Measurements from ENCODE around the gene FOXF1.

The FOXF1 gene

DNA sequence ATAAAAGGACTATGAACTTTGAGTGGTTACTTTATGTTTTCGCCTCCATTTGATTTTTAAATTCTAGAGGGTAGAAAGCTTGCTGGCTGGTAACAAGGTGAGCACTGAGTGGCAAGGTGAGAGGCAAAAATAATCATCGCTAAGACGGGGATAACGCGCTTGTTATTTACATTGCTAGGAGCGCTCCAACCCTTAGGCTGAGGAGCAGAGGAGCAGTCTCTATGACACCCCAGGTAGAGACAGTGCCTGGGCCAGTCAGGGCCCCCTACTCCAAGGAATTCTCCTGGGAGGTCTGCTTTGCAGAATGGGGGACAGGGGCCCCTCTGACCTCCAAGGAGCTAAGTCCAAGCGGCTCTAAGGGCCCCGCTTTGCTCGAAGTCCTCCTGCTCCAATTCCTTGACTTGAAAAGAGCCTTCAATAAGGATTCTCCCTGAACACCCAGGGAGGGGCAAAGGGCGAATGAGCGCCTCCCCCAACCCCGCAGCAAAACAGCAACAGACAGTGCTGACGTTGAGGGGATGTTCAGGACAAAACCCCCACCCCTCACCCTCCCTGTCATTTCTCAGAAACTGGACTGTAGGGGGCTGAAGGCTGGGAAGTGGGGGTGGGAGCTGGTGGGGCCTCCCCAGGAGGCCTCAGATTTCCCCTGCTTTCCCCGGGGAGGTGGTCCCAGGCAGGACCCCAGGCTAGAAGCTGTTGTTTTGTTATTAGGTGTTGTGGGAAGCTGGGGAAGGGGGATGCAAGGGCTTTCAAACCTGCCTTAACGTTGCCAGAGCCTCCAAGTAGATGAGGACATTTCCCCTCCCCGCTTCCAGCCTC, 10.2 kb upstream of the FOXF1 start:
- DNase-seq: no peak

GRCh38 chr16:86500708-86501510, 9.4 kb upstream of the FOXF1 start:
- Histone ChIP-seq H3K79me2 (ENCODE audit: control insufficient read depth, insufficient read depth, low read length) (no peaks in the 10 kb centered on the region), H3K4me3 (ENCODE audit: low read length) (no peak overlapping the region), H3K79me1 (ENCODE audit: low read length) (no peaks in the 10 kb centered on the region), H2BK120ac (ENCODE audit: low read depth, low read length) (no peak overlapping the region), H3K9ac (ENCODE audit: low read length) (no peak overlapping the region), H3K4me2 (ENCODE audit: low read length) (no peak overlapping the region), H3K36me3 (ENCODE audit: control insufficient read depth, insufficient read depth, low read length) (no peaks in the 10 kb centered on the region), H3K27me3 (ENCODE audit: insufficient read depth, low read length, poor library complexity) (peaks cover 88% of the 10 kb centered on the region), H3K4me1 (ENCODE audit: control insufficient read depth, low read depth, low read length) (peaks cover 6% of the 10 kb centered on the region), H4K8ac (ENCODE audit: low read depth, low read length) (no peak overlapping the region), H2AK5ac (ENCODE audit: low read length) (no peak overlapping the region), H2BK5ac (ENCODE audit: low read length) (no peak overlapping the region), H3K4ac (ENCODE audit: low read depth, low read length) (no peak overlapping the region), H3K18ac (ENCODE audit: low read length) (no peak overlapping the region), H3K23ac (ENCODE audit: low read length) (no peak overlapping the region), H3K56ac (ENCODE audit: low read length) (no peak overlapping the region), H4K5ac (ENCODE audit: low read length) (no peak overlapping the region), H2BK15ac (replicated peaks; ENCODE audit: low read depth) (no peak overlapping the region), H3K27ac (ENCODE audit: low read depth, low read length) (no peak overlapping the region)
- WGBS (ENCODE audit: extremely low coverage, insufficient coverage, low lambda C conversion rate): no CpG with 5 or more reads among the region's 13 CpGs
- DNase-seq: no peak

More for the DNA sequence above, 10.2 kb upstream of the FOXF1 start:
- Histone ChIP-seq H3K4me2 (ENCODE audit: low read length) (no peak overlapping the region), H3K27ac (ENCODE audit: low read depth, low read length) (no peak overlapping the region), H3K23ac (ENCODE audit: low read length) (no peak overlapping the region), H4K5ac (ENCODE audit: low read length) (no peak overlapping the region), H3K18ac (ENCODE audit: low read length) (no peak overlapping the region), H2AK5ac (ENCODE audit: low read length) (no peak overlapping the region), H3K4ac (ENCODE audit: low read depth, low read length) (no peak overlapping the region), H3K27me3 (ENCODE audit: insufficient read depth, low read length, poor library complexity) (peaks cover 88% of the 10 kb centered on the region), H3K79me2 (ENCODE audit: control insufficient read depth, insufficient read depth, low read length) (no peaks in the 10 kb centered on the region), H3K4me3 (ENCODE audit: low read length) (no peak overlapping the region), H3K36me3 (ENCODE audit: control insufficient read depth, insufficient read depth, low read length) (no peaks in the 10 kb centered on the region), H4K8ac (ENCODE audit: low read depth, low read length) (no peak overlapping the region), H3K79me1 (ENCODE audit: low read length) (no peaks in the 10 kb centered on the region), H3K9ac (ENCODE audit: low read length) (no peak overlapping the region), H2BK5ac (ENCODE audit: low read length) (no peak overlapping the region), H3K4me1 (ENCODE audit: control insufficient read depth, low read depth, low read length) (peaks cover 11% of the 10 kb centered on the region), H2BK15ac (replicated peaks; ENCODE audit: low read depth) (no peak overlapping the region), H3K56ac (ENCODE audit: low read length) (no peak overlapping the region), H2BK120ac (ENCODE audit: low read depth, low read length) (no peak overlapping the region)
- WGBS (ENCODE audit: extremely low coverage, insufficient coverage, low lambda C conversion rate): no CpG with 5 or more reads among the region's 16 CpGs

DNA sequence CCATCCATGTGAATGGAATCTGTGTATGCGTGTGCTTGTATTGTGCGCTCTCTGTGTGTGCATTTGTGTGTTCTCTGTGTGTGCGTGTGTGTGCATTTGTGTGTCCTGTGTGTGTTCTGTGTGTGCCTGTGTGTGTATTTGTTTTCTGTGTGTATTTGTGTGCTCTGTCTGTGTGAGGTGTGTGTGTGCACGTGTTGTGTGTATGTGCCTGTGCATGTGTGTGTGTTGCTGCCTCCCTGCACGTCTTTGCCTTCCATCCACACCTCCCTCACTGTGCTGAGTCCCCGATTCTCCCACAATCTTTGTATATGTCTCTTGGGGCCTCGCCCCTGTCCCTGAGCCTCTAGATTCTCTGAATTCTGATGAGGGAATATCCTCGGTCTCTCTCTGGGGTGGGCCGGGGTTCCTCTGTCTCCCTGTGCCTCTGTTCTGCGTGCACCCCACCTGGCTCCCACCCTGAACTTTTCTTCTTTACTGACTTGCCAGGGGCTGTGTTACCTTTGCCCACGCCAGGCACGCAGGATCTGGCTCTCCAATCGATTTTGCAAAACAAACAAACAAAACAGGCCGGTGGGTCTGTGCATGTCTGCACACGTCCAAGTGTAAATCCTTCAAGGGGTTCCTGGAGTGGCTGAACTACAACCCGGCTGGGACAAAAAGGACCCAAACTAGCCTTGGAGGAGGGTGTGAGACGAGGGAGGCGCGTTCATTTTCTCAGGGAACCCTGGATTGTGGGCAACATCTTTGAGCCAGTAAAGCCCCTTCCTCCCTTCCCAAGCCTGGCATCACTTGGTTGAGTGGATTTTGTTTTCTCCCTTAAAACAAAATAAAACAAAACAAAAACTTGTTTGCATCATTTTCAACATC, 8.1 kb upstream of the FOXF1 start:
- H3K79me2 ChIP-seq (ENCODE audit: control insufficient read depth, insufficient read depth, low read length): no peaks in the 10 kb centered on the region
- no peak overlapping the region for H4K8ac ChIP-seq (ENCODE audit: low read depth, low read length)
- H3K79me1 ChIP-seq (ENCODE audit: low read length): no peaks in the 10 kb centered on the region
- DNase-seq: no peak
- H3K36me3 ChIP-seq (ENCODE audit: control insufficient read depth, insufficient read depth, low read length): no peaks in the 10 kb centered on the region
- no peak overlapping the region for H2BK15ac ChIP-seq (replicated peaks; ENCODE audit: low read depth)
- peak overlapping the region; percentile 80 for H3K23ac ChIP-seq (ENCODE audit: low read length)
- H3K4ac ChIP-seq (ENCODE audit: low read depth, low read length): no peak overlapping the region
- H4K5ac ChIP-seq (ENCODE audit: low read length): no peak overlapping the region
- no CpG with 5 or more reads among the region's 19 CpGs for WGBS (ENCODE audit: extremely low coverage, insufficient coverage, low lambda C conversion rate)
- H3K27ac ChIP-seq (ENCODE audit: low read depth, low read length): no peak overlapping the region
- peaks cover 92% of the 10 kb centered on the region for H3K27me3 ChIP-seq (ENCODE audit: insufficient read depth, low read length, poor library complexity)
- H3K4me3 ChIP-seq (ENCODE audit: low read length): no peak overlapping the region
- H2BK120ac ChIP-seq (ENCODE audit: low read depth, low read length): no peak overlapping the region
- H3K9ac ChIP-seq (ENCODE audit: low read length): no peak overlapping the region
- H3K18ac ChIP-seq (ENCODE audit: low read length): no peak overlapping the region
- peaks cover 2% of the 10 kb centered on the region for H3K4me1 ChIP-seq (ENCODE audit: control insufficient read depth, low read depth, low read length)
- H3K4me2 ChIP-seq (ENCODE audit: low read length): no peak overlapping the region
- H2AK5ac ChIP-seq (ENCODE audit: low read length): peak overlapping the region; percentile 78
- H3K56ac ChIP-seq (ENCODE audit: low read length): no peak overlapping the region
- no peak overlapping the region for H2BK5ac ChIP-seq (ENCODE audit: low read length)

DNA sequence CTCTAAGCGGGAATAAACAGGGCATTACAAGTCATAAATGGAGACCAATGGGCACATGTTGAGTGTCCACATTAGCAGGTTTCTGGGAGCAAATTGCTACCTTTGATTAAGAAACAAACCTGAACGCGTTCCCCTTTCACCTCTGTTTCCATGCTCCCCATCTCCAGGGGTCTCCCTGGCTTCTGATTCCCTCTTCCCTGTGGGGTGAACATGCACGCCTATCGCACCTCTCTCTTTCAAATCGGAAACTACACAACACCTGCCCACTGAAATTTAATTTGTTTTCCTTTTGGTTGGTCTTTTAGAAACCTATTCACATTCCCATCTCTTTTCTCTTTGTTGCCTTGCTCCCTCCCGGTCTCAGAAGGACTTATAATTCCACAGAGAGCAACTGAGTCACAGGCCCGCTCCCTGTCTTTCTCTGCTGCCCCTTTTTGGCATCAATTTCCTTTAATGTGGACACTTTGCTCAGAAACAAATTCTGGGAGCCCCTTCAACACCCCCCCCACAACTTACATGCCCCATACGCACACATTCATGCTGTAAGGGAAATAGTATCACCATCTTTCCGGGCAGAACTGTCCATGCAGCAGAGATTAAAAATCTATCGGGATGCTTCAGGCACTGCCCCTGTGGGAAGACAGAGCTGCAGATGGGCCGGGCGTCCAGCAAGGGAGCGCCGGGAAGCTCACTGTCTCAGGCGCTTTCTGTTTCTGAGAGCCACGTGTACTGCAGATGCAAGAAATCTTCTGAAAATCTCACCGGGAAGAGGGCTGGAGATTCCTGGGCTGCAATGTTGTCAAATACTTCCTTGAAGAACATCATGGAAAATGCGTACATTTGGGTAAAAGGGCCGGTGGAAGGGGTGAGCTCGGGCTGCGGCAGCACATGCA, 7.2 kb upstream of the FOXF1 start:
- H2AK5ac ChIP-seq (ENCODE audit: low read length): no peak overlapping the region
- no peak overlapping the region for H3K4me3 ChIP-seq (ENCODE audit: low read length)
- no peak overlapping the region for H3K9ac ChIP-seq (ENCODE audit: low read length)
- H2BK5ac ChIP-seq (ENCODE audit: low read length): no peak overlapping the region
- no peak overlapping the region for H3K23ac ChIP-seq (ENCODE audit: low read length)
- H3K27ac ChIP-seq (ENCODE audit: low read depth, low read length): no peak overlapping the region
- peaks cover 5% of the 10 kb centered on the region for H3K4me1 ChIP-seq (ENCODE audit: control insufficient read depth, low read depth, low read length)
- DNase-seq: no peak
- H3K79me2 ChIP-seq (ENCODE audit: control insufficient read depth, insufficient read depth, low read length): no peaks in the 10 kb centered on the region
- no peak overlapping the region for H4K5ac ChIP-seq (ENCODE audit: low read length)
- H3K18ac ChIP-seq (ENCODE audit: low read length): no peak overlapping the region
- H3K4me2 ChIP-seq (ENCODE audit: low read length): no peak overlapping the region
- no peaks in the 10 kb centered on the region for H3K79me1 ChIP-seq (ENCODE audit: low read length)
- WGBS (ENCODE audit: extremely low coverage, insufficient coverage, low lambda C conversion rate): no CpG with 5 or more reads among the region's 22 CpGs
- H3K27me3 ChIP-seq (ENCODE audit: insufficient read depth, low read length, poor library complexity): peaks cover 96% of the 10 kb centered on the region
- no peak overlapping the region for H4K8ac ChIP-seq (ENCODE audit: low read depth, low read length)
- H2BK15ac ChIP-seq (replicated peaks; ENCODE audit: low read depth): no peak overlapping the region
- H3K36me3 ChIP-seq (ENCODE audit: control insufficient read depth, insufficient read depth, low read length): no peaks in the 10 kb centered on the region
- H3K4ac ChIP-seq (ENCODE audit: low read depth, low read length): no peak overlapping the region
- no peak overlapping the region for H2BK120ac ChIP-seq (ENCODE audit: low read depth, low read length)
- H3K56ac ChIP-seq (ENCODE audit: low read length): no peak overlapping the region

DNA sequence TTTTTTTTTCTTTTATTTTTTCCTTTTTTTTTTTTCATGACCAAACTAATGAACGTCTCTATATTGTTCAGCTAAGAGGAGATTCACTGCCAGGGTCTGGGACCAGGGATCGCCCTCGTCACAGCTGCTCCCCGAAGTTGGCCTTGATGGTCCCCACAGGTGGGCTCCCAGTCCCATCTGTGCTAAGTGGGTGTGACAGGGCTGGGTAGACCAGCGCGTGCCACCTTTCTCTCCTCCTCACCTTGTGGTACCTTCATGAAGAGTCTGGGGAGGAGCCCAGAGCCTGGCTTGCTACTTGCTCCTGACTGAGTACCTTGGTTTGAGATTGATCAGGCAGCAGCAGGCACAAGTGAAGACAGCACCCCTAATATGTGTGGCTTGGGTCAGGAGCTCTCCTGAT, 6.5 kb upstream of the FOXF1 start:
- DNase-seq: no peak
- no peaks in the 10 kb centered on the region for H3K36me3 ChIP-seq (ENCODE audit: control insufficient read depth, insufficient read depth, low read length)
- H3K56ac ChIP-seq (ENCODE audit: low read length): no peak overlapping the region
- H3K18ac ChIP-seq (ENCODE audit: low read length): no peak overlapping the region
- H3K4me2 ChIP-seq (ENCODE audit: low read length): no peak overlapping the region
- H3K4me3 ChIP-seq (ENCODE audit: low read length): no peak overlapping the region
- no peak overlapping the region for H3K4ac ChIP-seq (ENCODE audit: low read depth, low read length)
- H3K27me3 ChIP-seq (ENCODE audit: insufficient read depth, low read length, poor library complexity): peaks cover 94% of the 10 kb centered on the region
- H3K79me1 ChIP-seq (ENCODE audit: low read length): no peaks in the 10 kb centered on the region
- no peak overlapping the region for H3K23ac ChIP-seq (ENCODE audit: low read length)
- no peaks in the 10 kb centered on the region for H3K79me2 ChIP-seq (ENCODE audit: control insufficient read depth, insufficient read depth, low read length)
- no peak overlapping the region for H3K27ac ChIP-seq (ENCODE audit: low read depth, low read length)
- no peak overlapping the region for H2BK5ac ChIP-seq (ENCODE audit: low read length)
- peaks cover 4% of the 10 kb centered on the region for H3K4me1 ChIP-seq (ENCODE audit: control insufficient read depth, low read depth, low read length)
- no peak overlapping the region for H2BK15ac ChIP-seq (replicated peaks; ENCODE audit: low read depth)
- H2BK120ac ChIP-seq (ENCODE audit: low read depth, low read length): no peak overlapping the region
- no CpG with 5 or more reads among the region's 6 CpGs for WGBS (ENCODE audit: extremely low coverage, insufficient coverage, low lambda C conversion rate)
- no peak overlapping the region for H4K8ac ChIP-seq (ENCODE audit: low read depth, low read length)
- no peak overlapping the region for H4K5ac ChIP-seq (ENCODE audit: low read length)
- no peak overlapping the region for H2AK5ac ChIP-seq (ENCODE audit: low read length)
- no peak overlapping the region for H3K9ac ChIP-seq (ENCODE audit: low read length)
